ENCODE data around the gene PSTPIP2. TPM values are rescaled to one million over a fixed set of nuclear protein-coding genes. Genes with fewer than 3 reads are reported as not detected.

PSTPIP2 gene
- total and polyA plus RNA-seq, 9 of the 15 experiments (the other 6 are each of a cell fraction or from before 2014, with no cell fraction given), result 14.0 to 45.7 (median 27.1) TPM

- TF ChIP-seq HNRNPK (IDR thresholded peaks at IDR 0.05; ENCODE audit: low read depth, low read length, poor library complexity, severe bottlenecking) (no peak), ZNF695 (CRISPR knock-in tag; IDR thresholded peaks at IDR 0.05) (no peak), SAP30 (IDR thresholded peaks at IDR 0.05; ENCODE audit: borderline replicate concordance, insufficient read depth, low read depth, low read length, poor library complexity, severe bottlenecking) (no peak), ELF4 (CRISPR knock-in tag; IDR thresholded peaks at IDR 0.05) (no peak), SUPT5H (IDR thresholded peaks at IDR 0.05) (no peak), TFAP4 (CRISPR knock-in tag; IDR thresholded peaks at IDR 0.05; ENCODE audit: borderline replicate concordance) (peak; percentile 56), EP300 (IDR thresholded peaks at IDR 0.05; ENCODE audit: low read length) (peak; percentile 38; the same call in 1 of the 2 replicates), SNIP1 (IDR thresholded peaks at IDR 0.05; ENCODE audit: low read depth) (no peak)
Measured at GRCh38 chr18:46010050-46010449, 62.0 kb downstream of the PSTPIP2 start (continued).

GRCh38 chr18:46009125-46009840 is 62.8 kb downstream of the PSTPIP2 start:
- DNase-seq (ENCODE audit: extremely low read depth in 1 of 4, low spot score in 3 of 4), result no peak
- in situ Hi-C loops (cut with MboI), result no loop called here
- H2AFZ ChIP-seq (ENCODE audit: low read depth, low read length), result no peak overlapping the region
- 84% methylated on average over 4 of the region's 5 CpGs for WGBS (ENCODE audit: insufficient coverage, low coverage, missing lambda C conversion rate)
- H3K36me3 ChIP-seq (ENCODE audit: control insufficient read depth, insufficient read depth, low read length), result peaks cover 30% of the 10 kb centered on the region; the same call in 2 of the 3 replicates
- peaks cover 0 to 5% of the 10 kb centered on the region in 2 experiments; a peak in 3 of 5 replicates for H3K4me1 ChIP-seq (replicated peaks in 1 of 2; ENCODE audit: control insufficient read depth in 2 of 2, insufficient read depth in 2 of 2, low read length in 2 of 2)
- H3K79me2 ChIP-seq (ENCODE audit: control insufficient read depth, insufficient read depth, low read length), result no peaks in the 10 kb centered on the region
- intact Hi-C loops (cut with micrococcal nuclease), result no loop called here
- FAIRE-seq, result no peak
- H3K9ac ChIP-seq (ENCODE audit: insufficient read depth in 1 of 2, low read depth in 2 of 2, low read length in 2 of 2), result no peak overlapping the region
- no peaks in the 10 kb centered on the region for H4K20me1 ChIP-seq (replicated peaks; ENCODE audit: control insufficient read depth, insufficient read depth, low read length)
- CTCF ChIA-PET (ENCODE audit: low intra/inter-chr PET ratio), result no interaction called here
- H3K4me3 ChIP-seq, result no peak overlapping the region
- H3K27me3 ChIP-seq (ENCODE audit: control insufficient read depth in 2 of 2, insufficient read depth in 2 of 2, low read length in 2 of 2), result no peaks in the 10 kb centered on the region
- no peak overlapping the region for H3K27ac ChIP-seq (ENCODE audit: extremely low read depth, low read depth, low read length)
- TF ChIP-seq HNRNPH1 (optimal IDR thresholded peaks at IDR 0.05; ENCODE audit: low read depth, low read length), result no peak
- no TSS peak for BruUV-seq (replicated peaks)
- POLR2A ChIA-PET, result interaction anchor here (1.1 kb wide), 1 partner anchor 11 kb away, joined by 4 read pairs; no protein-coding TSS in a partner anchor
- H3K9me1 ChIP-seq (ENCODE audit: control insufficient read depth, insufficient read depth, low read length), result no peaks in the 10 kb centered on the region
- no peak for ATAC-seq
- H3K9me3 ChIP-seq (replicated peaks; ENCODE audit: control insufficient read depth, insufficient read depth, low read depth, low read length), result no peaks in the 10 kb centered on the region
- H3K4me2 ChIP-seq (ENCODE audit: insufficient read depth, low read length), result no peak overlapping the region
